H9 (cell line): ENCODE data around the gene CTAGE1. TPM values are rescaled to one million over a fixed set of nuclear protein-coding genes. Genes with fewer than 3 reads are reported as not detected.

Experiments
- DNase-seq: peaks from one replicate; pipeline ENCODE4 v3.0.0-alpha.2; 2017
- H2AFZ ChIP-seq: one replicate; pipeline ENCODE4 v1.6.1; 2013; ENCODE audit warnings: mild to moderate bottlenecking, low read length, control low read depth, moderate library complexity
- H2AK5ac ChIP-seq: 2 replicates; pipeline ENCODE4 v1.6.1; 2013; ENCODE audit warnings: low read length, control low read depth, mixed read lengths; ENCODE audit not compliant: insufficient read length
- H2BK120ac ChIP-seq: one replicate; pipeline ENCODE4 v1.6.1; 2013; ENCODE audit warnings: low read depth, mild to moderate bottlenecking, low read length, control low read depth, inconsistent platforms; ENCODE audit not compliant: poor library complexity, severe bottlenecking
- H2BK12ac ChIP-seq: 2 replicates; pipeline ENCODE4 v1.6.1; 2013; ENCODE audit warnings: low read length, control low read depth, mixed read lengths, low read depth; ENCODE audit not compliant: insufficient read length
- H2BK15ac ChIP-seq: 2 replicates; pipeline ENCODE4 v1.6.1; 2013; ENCODE audit warnings: low read depth, low read length, control low read depth
- H2BK20ac ChIP-seq: one replicate; pipeline ENCODE4 v1.6.1; 2013; ENCODE audit warnings: low read depth, mild to moderate bottlenecking, low read length, control low read depth, inconsistent platforms; ENCODE audit not compliant: poor library complexity, severe bottlenecking
- H2BK5ac ChIP-seq: 2 replicates; pipeline ENCODE4 v1.6.1; 2013; ENCODE audit warnings: low read length, control low read depth, mixed read lengths; ENCODE audit not compliant: insufficient read length
- H3K14ac ChIP-seq: 2 replicates; pipeline ENCODE4 v1.6.1; 2013; ENCODE audit warnings: low read length, control low read depth; ENCODE audit not compliant: insufficient read depth
- H3K18ac ChIP-seq: 2 replicates; pipeline ENCODE4 v1.6.1; 2013; ENCODE audit warnings: low read depth, mild to moderate bottlenecking, mixed read lengths, low read length, control low read depth; ENCODE audit not compliant: insufficient read length
- H3K23ac ChIP-seq: 2 replicates; pipeline ENCODE4 v1.6.1; 2013; ENCODE audit warnings: low read length, control low read depth, mixed read lengths, low read depth; ENCODE audit not compliant: insufficient read length
- H3K23me2 ChIP-seq: 2 replicates; pipeline ENCODE4 v1.6.1; 2013; ENCODE audit warnings: low read depth, mild to moderate bottlenecking, mixed read lengths, low read length, control low read depth; ENCODE audit not compliant: insufficient read length, poor library complexity, severe bottlenecking
- H3K27ac ChIP-seq: 2 replicates; pipeline ENCODE4 v1.5.1; 2013; ENCODE audit warnings: low read length, control low read depth, mixed read lengths, low read depth; ENCODE audit not compliant: insufficient read length
- H3K27me3 ChIP-seq: 2 replicates; pipeline ENCODE4 v1.6.1; 2013; ENCODE audit warnings: low read length, control low read depth, inconsistent platforms; ENCODE audit not compliant: insufficient read depth
- H3K4ac ChIP-seq: 2 replicates; pipeline ENCODE4 v1.6.1; 2013; ENCODE audit warnings: low read depth, mild to moderate bottlenecking, control low read depth, inconsistent platforms, low read length, moderate library complexity
- H3K4me1 ChIP-seq: 2 replicates; pipeline ENCODE4 v1.6.1; 2013; ENCODE audit warnings: low read length, control low read depth, inconsistent platforms; ENCODE audit not compliant: insufficient read depth
- H3K4me2 ChIP-seq: 2 replicates; pipeline ENCODE4 v1.6.1; 2013; ENCODE audit warnings: low read length, control low read depth, mixed read lengths; ENCODE audit not compliant: insufficient read length, insufficient read depth
- H3K56ac ChIP-seq: 2 replicates; pipeline ENCODE4 v1.6.1; 2013; ENCODE audit warnings: low read depth, mild to moderate bottlenecking, mixed read lengths, low read length, control low read depth; ENCODE audit not compliant: insufficient read length
- H3K79me1 ChIP-seq: 2 replicates; pipeline ENCODE4 v1.6.1; 2013; ENCODE audit warnings: low read depth, mild to moderate bottlenecking, moderate library complexity, low read length, control low read depth, inconsistent platforms; ENCODE audit not compliant: insufficient read depth, poor library complexity, severe bottlenecking
- H3K79me2 ChIP-seq: 2 replicates; pipeline ENCODE4 v1.6.1; 2013; ENCODE audit warnings: low read length, control low read depth, inconsistent platforms; ENCODE audit not compliant: insufficient read depth
- H3K9ac ChIP-seq: 2 replicates; pipeline ENCODE4 v1.6.1; 2013; ENCODE audit warnings: low read length, control low read depth, mixed read lengths; ENCODE audit not compliant: insufficient read length; ENCODE audit errors: extremely low read depth
- H3K9me3 ChIP-seq: one replicate; pipeline ENCODE4 v1.6.1; 2013; ENCODE audit warnings: low read depth, low read length, inconsistent platforms; ENCODE audit not compliant: control insufficient read depth
- H3T11ph ChIP-seq: one replicate; pipeline ENCODE4 v1.6.1; 2013; ENCODE audit warnings: mild to moderate bottlenecking, low read length, control low read depth, inconsistent platforms
- H4K20me1 ChIP-seq: one replicate; pipeline ENCODE4 v1.6.1; 2013; ENCODE audit not compliant: control insufficient read depth, insufficient read length, insufficient read depth
- H4K5ac ChIP-seq: 2 replicates; pipeline ENCODE4 v1.6.1; 2013; ENCODE audit warnings: low read depth, mild to moderate bottlenecking, mixed read lengths, low read length, control low read depth; ENCODE audit not compliant: insufficient read length
- H4K8ac ChIP-seq: replicated peaks from 2 replicates; pipeline ENCODE4 v1.6.1; 2013; ENCODE audit warnings: low read length, control low read depth, mixed read lengths, low read depth; ENCODE audit not compliant: insufficient read length
- H4K91ac ChIP-seq: 2 replicates; pipeline ENCODE4 v1.6.1; 2013; ENCODE audit warnings: low read depth, mild to moderate bottlenecking, moderate library complexity, mixed read lengths, low read length, control low read depth; ENCODE audit not compliant: insufficient read length
- H3K27ac Mint-ChIP-seq, 3 experiments: 2 replicates in 2 of 3; 3 replicates in 1 of 3; pipeline ENCODE4 v1.8.0; 2020 to 2021; ENCODE audit warnings: mixed read lengths in 3 of 3, mild to moderate bottlenecking in 1 of 3, moderate library complexity in 1 of 3
- H3K27me3 Mint-ChIP-seq: 2 replicates; pipeline ENCODE4 v1.8.0; 2021; ENCODE audit warnings: low read depth, mild to moderate bottlenecking, moderate library complexity, mixed read lengths
- H3K36me3 Mint-ChIP-seq, 3 experiments: 2 replicates in 2 of 3; 3 replicates in 1 of 3; pipeline ENCODE4 v1.8.0; 2020 to 2021; ENCODE audit warnings: low read depth in 3 of 3, mixed read lengths in 3 of 3; ENCODE audit not compliant: insufficient read depth in 1 of 3
- H3K4me1 Mint-ChIP-seq, 2 experiments: 2 replicates each; pipeline ENCODE4 v1.8.0; 2020; ENCODE audit warnings: mixed read lengths in 2 of 2
- H3K4me3 Mint-ChIP-seq, 2 experiments: 2 replicates in 1 of 2; 3 replicates in 1 of 2; pipeline ENCODE4 v1.8.0; 2020 to 2021; ENCODE audit warnings: mild to moderate bottlenecking in 2 of 2, mixed read lengths in 2 of 2, moderate library complexity in 1 of 2
- H3K9me3 Mint-ChIP-seq, 2 experiments: 2 replicates in 1 of 2; 3 replicates in 1 of 2; pipeline ENCODE4 v1.8.0; 2020; ENCODE audit warnings: mild to moderate bottlenecking in 2 of 2, mixed read lengths in 2 of 2, moderate library complexity in 1 of 2
- CTCF ChIP-seq: fragments of 200-600 bp; sonication (generic); conservative IDR thresholded peaks from 3 replicates; pipeline ENCODE4 v1.8.0; 2021; ENCODE audit warnings: antibody characterized with exemption, mild to moderate bottlenecking
- WGBS: extraction: QIAGEN DNeasy Blood & Tissue Kit; methylation state at CpG from one replicate; pipeline ENCODE4 v1.1.7; 2013; ENCODE audit warnings: missing lambda C conversion rate, low lambda C conversion rate, mixed read lengths; ENCODE audit not compliant: insufficient read length; ENCODE audit errors: extremely low coverage; 5-methylcytosine and 5-hydroxymethylcytosine counted together
- total RNA-seq: library from RNA; stranded (reverse); gene quantifications from 2 replicates; pipeline ENCODE4 v1.2.1, GENCODE V29; 2021

CTAGE1 gene
- total RNA-seq, 1 experiment from 2014 or later, result not detected

- no peaks in the 10 kb centered on the region for H3K4me1 ChIP-seq
- no peaks in the 10 kb centered on the region for H3K79me1 ChIP-seq
- H3K27ac ChIP-seq, result no peak overlapping the region
- no peak overlapping the region for H2BK120ac ChIP-seq
- no peak overlapping the region for H2BK12ac ChIP-seq
- H2AK5ac ChIP-seq, result no peak overlapping the region
- H3K27ac Mint-ChIP-seq, result no peak overlapping the region
- H3K56ac ChIP-seq, result no peak overlapping the region
- no peak overlapping the region for H2BK15ac ChIP-seq
- no peaks in the 10 kb centered on the region for H3K36me3 Mint-ChIP-seq
- H4K20me1 ChIP-seq, result no peaks in the 10 kb centered on the region
- peaks cover 1% of the 10 kb centered on the region for H3K27me3 Mint-ChIP-seq
- H4K91ac ChIP-seq, result no peak overlapping the region
- H3K9me3 Mint-ChIP-seq, result no peaks in the 10 kb centered on the region
- H3T11ph ChIP-seq, result no peak overlapping the region
- no CpG with 5 or more reads among the region's 7 CpGs for WGBS
- no peak overlapping the region for H4K8ac ChIP-seq
- no peak overlapping the region for H2BK20ac ChIP-seq
- 0 out of 3 replicates have a peak, but pooled peaks have one; percentile 27 for TF ChIP-seq CTCF
- H3K9me3 ChIP-seq, result no peaks in the 10 kb centered on the region
- no peak for DNase-seq
- H2BK5ac ChIP-seq, result no peak overlapping the region
- H3K4ac ChIP-seq, result no peak overlapping the region
- H3K4me1 Mint-ChIP-seq, result no peaks in the 10 kb centered on the region
- no peaks in the 10 kb centered on the region for H3K27me3 ChIP-seq
- H3K4me3 Mint-ChIP-seq, result no peak overlapping the region
- H3K9ac ChIP-seq, result no peak overlapping the region
- H3K79me2 ChIP-seq, result no peaks in the 10 kb centered on the region
- H3K23me2 ChIP-seq, result no peaks in the 10 kb centered on the region
- H3K18ac ChIP-seq, result no peak overlapping the region
- H2AFZ ChIP-seq, result no peak overlapping the region
- H4K5ac ChIP-seq, result no peak overlapping the region
- no peak overlapping the region for H3K4me2 ChIP-seq
- no peak overlapping the region for H3K23ac ChIP-seq
- H3K14ac ChIP-seq, result no peak overlapping the region
Measured at GRCh38 chr18:22427822-22428549, 10.3 kb upstream of the CTAGE1 start.
